ENCODE results near the gene CPT2. TPM values are rescaled to one million over a fixed set of nuclear protein-coding genes. Genes with fewer than 3 reads are reported as not detected.
A peak's percentile ranks its signal among the peaks of the same experiment; 100 is the strongest.
"Not testable (repeated sequence)": the region's sequence is repeated elsewhere in the genome, so short reads cannot be mapped to it uniquely, and the experiment has no call there.

CPT2 gene
- total RNA-seq, 2 experiments from 2014 or later = 12.2 to 13.0 TPM

DNA sequence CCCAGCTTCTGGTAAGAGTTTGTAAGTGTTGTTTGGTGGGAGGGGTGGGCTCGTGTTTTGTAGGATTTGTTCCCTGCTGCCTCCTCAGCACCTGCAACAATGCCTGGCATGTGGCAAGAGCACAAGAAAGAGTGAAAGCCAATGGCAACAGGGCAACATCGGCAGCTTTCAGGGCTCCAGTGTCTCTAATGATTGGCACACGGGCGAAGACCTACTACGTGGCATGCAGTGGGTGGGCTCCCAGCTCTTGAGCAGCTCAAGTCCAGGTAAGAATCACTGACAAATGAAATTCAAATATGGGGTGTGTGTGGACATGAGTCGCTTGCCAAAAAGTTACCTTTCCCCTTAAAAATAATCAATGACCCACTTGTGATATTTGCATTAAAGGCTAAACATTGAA, 30.3 kb upstream of the CPT2 start:
- Mint-ChIP-seq H3K4me1 (no peaks in the 10 kb centered on the region), H3K4me3 (no peak overlapping the region), H3K9me3 (no peaks in the 10 kb centered on the region), H3K27ac (no peak overlapping the region), H3K36me3 (ENCODE audit: low read depth) (no peaks in the 10 kb centered on the region), H3K27me3 (peaks cover 16% of the 10 kb centered on the region)
- ChIA-PET CTCF (interaction anchor here (0.6 kb wide), 1 partner anchor 9 kb away, joined by 3 read pairs; no protein-coding TSS in a partner anchor), POLR2A (no interaction called here)
- no peak for DNase-seq

DNA sequence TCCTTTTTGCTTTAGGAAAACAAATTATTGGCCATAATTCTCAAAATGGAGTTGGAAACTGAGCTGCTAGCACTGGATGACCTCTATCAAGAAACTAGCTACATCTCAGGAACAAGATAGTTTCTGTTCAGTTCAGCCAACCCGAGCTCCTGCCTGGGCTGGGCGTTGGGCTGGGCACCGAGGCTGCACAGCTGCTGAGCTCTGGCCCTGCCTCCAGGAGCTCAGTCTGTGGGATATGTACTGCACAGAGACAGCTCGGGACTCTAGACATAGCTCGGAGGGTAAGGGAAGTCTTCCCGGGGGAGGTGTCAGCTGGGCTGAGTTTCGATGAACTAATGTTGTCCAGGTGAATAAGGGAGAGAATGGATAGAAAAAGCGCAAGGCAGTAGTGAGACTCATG, 29.7 kb upstream of the CPT2 start:
- DNase-seq = no peak
- POLR2A ChIA-PET = no interaction called here
- H3K27me3 Mint-ChIP-seq = peaks cover 16% of the 10 kb centered on the region
- no peaks in the 10 kb centered on the region for H3K36me3 Mint-ChIP-seq (ENCODE audit: low read depth)
- no peak overlapping the region for H3K4me3 Mint-ChIP-seq
- H3K27ac Mint-ChIP-seq = no peak overlapping the region
- no peaks in the 10 kb centered on the region for H3K4me1 Mint-ChIP-seq
- no peaks in the 10 kb centered on the region for H3K9me3 Mint-ChIP-seq
- CTCF ChIA-PET = interaction anchor here (0.6 kb wide), 1 partner anchor 10 kb away, joined by 3 read pairs; no protein-coding TSS in a partner anchor

DNA sequence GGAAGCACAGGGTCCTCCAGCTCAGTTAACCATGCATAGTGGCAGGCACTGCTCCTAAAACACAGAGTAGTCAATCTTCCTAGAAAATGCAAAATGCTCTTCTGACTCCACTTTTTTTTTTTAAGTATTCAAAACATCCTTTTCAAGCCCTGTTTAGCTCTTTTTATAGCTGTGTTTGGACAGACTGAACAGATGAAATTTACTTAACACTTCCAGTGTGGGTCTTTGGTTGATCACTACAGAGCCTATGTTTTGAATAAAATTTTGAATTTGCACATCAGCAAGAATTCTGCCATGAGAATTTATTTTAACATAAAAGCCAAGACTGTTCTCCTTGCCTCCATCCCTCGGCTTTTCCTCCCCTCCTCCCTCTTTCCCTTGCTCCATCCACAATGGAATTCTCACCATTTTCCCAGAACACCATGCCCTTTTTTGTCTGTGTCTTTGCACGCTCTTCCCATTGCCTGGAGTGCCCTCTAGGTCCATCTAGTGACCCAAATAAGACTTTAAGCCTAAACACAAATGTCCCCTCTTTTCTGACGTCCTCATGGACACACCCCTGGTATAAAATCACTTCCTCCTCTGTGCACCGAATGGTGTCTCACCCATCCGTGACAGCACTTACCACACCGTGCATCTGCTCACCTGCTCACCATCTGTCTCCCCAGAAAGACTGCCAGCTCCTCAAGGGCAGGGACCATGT, 24.0 kb upstream of the CPT2 start:
- CTCF ChIA-PET = interaction anchor here (1.5 kb wide), 1 partner anchor 14 kb away, joined by 4 read pairs; no protein-coding TSS in a partner anchor
- peaks cover 14% of the 10 kb centered on the region for H3K27me3 Mint-ChIP-seq
- no peak overlapping the region for H3K4me3 Mint-ChIP-seq
- no peak for DNase-seq
- H3K4me1 Mint-ChIP-seq = peaks cover 6% of the 10 kb centered on the region
- no peak overlapping the region for H3K27ac Mint-ChIP-seq
- POLR2A ChIA-PET = no interaction called here
- no peaks in the 10 kb centered on the region for H3K36me3 Mint-ChIP-seq (ENCODE audit: low read depth)
- H3K9me3 Mint-ChIP-seq = no peaks in the 10 kb centered on the region

DNA sequence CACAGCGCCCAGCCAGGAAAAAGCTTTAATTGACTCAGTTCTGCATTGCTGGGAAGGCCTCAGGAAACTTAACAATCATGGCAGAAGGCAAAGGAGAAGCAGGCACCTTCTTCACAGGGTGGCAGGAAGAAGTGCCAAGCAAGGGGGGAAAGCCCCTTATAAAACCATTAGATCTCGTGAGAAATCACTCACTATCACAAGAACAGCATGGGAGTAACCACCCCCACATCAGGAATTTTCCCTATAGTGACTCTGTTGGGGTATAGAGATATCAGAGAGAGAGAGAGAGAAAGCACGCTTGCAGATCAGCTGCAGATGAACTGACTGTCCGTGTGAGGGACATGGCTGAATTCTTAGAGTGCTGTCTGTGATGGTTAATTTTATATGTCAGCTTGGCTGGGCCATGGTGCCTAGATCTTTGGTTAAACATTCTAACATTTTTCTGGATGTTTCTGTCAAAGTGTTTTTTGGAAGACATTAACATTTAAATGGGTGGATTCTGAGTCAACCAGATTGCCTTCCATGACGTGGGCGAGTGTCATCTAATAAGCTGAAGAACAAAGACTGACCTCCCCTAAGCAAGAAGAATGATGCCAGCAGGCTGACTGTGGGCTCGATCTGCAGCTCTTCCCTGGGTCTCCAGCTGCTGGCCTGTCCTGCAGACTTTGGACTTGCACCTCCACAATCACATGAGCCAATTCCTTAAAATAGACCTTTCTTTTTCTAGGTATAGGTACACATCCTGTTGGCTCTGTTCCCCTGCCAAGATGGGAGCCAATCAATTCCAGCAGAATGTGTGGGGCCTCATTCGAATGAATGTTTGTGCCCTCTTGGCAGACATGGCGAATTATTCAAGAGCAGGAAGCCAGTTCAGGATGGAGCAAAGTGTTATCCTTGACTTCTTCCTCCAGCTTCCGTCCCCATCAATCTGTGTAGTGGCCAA, 21.4 kb upstream of the CPT2 start:
- Mint-ChIP-seq H3K27me3 (peaks cover 15% of the 10 kb centered on the region), H3K9me3 (no peaks in the 10 kb centered on the region), H3K27ac (no peak overlapping the region), H3K4me1 (peaks cover 6% of the 10 kb centered on the region), H3K36me3 (ENCODE audit: low read depth) (no peaks in the 10 kb centered on the region), H3K4me3 (no peak overlapping the region)
- CTCF ChIA-PET = interaction anchor here (0.6 to 0.8 kb wide), 2 partner anchors 16 to 21 kb away, joined by 3 read pairs; no protein-coding TSS in a partner anchor
- POLR2A ChIA-PET = interaction anchor here (0.7 kb wide), 1 partner anchor 907 kb away, joined by 4 read pairs; no protein-coding TSS in a partner anchor
- DNase-seq = no peak

DNA sequence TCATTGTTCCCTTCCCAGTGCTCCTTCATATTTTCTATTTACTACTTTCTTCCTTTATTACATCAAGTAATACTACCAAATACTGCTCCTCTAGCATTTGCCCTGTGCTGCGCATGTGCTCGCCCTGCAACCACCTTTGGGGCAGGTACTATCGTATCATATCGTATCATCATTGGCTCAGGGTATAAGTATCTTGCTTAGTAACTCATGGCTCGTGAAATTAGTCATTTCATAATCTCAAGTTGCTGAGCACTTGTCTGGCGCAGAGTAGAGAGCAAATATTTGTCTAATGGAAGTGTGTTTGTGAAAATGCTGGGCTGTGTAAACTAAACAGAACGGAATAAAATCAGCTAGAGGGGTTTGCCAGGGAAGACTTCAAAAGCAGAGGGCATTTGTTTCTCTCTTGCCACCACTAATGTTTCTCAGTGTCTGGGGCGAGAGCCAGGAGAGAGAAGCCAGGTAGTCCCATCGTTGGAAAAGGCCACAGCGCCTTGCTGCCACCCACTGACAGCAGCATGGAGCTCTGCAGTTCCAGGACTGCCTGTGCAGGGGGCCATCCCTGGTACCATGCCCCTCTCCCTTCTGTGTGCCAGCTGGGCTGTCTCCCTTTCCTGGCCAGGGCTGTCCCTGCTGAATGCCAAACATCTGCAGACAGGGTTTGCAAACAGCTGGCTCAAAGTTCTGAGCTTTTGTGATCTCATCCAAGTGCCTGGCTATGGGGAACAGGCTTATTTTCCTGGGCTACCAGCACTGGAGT, 20.0 kb upstream of the CPT2 start:
- CTCF ChIA-PET = no interaction called here
- H3K9me3 Mint-ChIP-seq = no peaks in the 10 kb centered on the region
- H3K27ac Mint-ChIP-seq = no peak overlapping the region
- no peaks in the 10 kb centered on the region for H3K36me3 Mint-ChIP-seq (ENCODE audit: low read depth)
- H3K4me1 Mint-ChIP-seq = peaks cover 6% of the 10 kb centered on the region
- H3K4me3 Mint-ChIP-seq = no peak overlapping the region
- POLR2A ChIA-PET = no interaction called here
- DNase-seq = no peak
- H3K27me3 Mint-ChIP-seq = peaks cover 17% of the 10 kb centered on the region

DNA sequence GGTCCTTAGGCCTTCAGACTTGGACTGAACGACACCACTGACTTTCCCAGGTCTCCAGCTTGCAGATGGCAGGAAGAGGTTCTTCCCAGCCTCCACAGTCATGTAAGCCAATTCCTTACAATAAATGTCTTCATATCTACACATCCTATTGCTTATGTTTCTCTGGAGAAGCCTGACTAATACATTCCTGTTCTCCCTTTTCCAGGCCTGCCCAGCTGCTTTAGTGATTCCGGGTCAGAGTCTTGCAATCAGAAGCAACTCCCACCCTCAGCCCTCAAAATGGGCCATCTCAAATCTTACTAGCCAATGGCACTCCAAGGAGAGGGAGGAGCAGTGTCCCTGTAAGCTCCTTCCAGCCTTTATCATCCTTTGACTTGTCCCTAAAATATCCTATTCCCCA, 16.4 kb upstream of the CPT2 start:
- H3K4me3 Mint-ChIP-seq = no peak overlapping the region
- H3K27me3 Mint-ChIP-seq = peaks cover 5% of the 10 kb centered on the region
- no peak overlapping the region for H3K27ac Mint-ChIP-seq
- ChIA-PET CTCF (interaction anchor here (1.5 to 2.6 kb wide), 2 partner anchors 11 to 16 kb away, joined by 3 to 12 read pairs; no protein-coding TSS in a partner anchor), POLR2A (no interaction called here)
- H3K4me1 Mint-ChIP-seq = no peaks in the 10 kb centered on the region
- H3K36me3 Mint-ChIP-seq (ENCODE audit: low read depth) = no peaks in the 10 kb centered on the region
- no peaks in the 10 kb centered on the region for H3K9me3 Mint-ChIP-seq
- DNase-seq = no peak

DNA sequence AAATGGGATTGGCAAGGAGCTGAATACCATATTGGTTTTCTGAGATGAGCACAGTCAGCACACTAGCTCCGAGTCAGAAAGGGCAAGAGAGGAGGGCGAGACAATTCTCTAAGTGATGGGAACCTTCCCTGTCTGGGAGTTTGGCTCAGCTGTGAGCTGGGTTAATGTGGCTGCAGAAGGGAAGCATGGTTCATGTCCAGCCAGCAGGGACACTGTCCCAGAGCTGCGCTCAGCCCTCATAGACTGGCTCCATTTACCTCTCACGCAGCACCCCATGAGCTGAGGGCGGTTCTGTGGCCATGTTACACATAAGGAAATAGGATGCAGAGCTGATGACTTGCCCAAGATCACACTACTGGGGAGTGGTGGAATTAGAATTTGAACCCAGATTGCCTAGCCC, 15.7 kb upstream of the CPT2 start:
- CTCF ChIA-PET = interaction anchor here (1.5 to 2.6 kb wide), 2 partner anchors 10 to 15 kb away, joined by 3 to 12 read pairs; no protein-coding TSS in a partner anchor

DNA sequence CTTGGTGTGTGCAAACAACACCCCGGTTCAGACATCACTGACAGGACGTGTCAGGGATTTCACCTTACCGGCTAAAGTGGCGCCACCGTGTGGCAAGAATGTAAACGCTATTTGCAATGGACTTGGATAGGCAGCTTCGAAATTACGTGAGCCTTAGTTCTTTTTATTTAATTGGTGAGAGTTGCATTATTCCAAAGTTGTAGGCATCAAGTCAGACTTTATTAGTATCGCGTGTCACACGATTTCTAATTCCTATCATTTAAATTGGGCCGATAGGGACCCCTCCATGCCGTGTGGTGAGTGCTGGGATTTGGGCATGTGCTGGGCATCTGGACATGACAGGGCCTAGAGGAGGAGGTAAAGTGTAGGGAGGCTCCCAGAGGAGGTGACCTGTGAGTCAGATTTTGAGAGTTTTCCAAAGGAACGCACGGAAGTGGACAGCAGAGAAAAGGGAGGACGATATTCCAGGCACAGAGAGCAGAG, 14.5 kb upstream of the CPT2 start:
- Mint-ChIP-seq H3K9me3 (no peaks in the 10 kb centered on the region), H3K36me3 (ENCODE audit: low read depth) (no peaks in the 10 kb centered on the region), H3K4me1 (no peaks in the 10 kb centered on the region), H3K27me3 (peaks cover 10% of the 10 kb centered on the region), H3K27ac (no peak overlapping the region), H3K4me3 (no peak overlapping the region)
- POLR2A ChIA-PET = no interaction called here
- CTCF ChIA-PET = interaction anchor here (0.6 to 1.4 kb wide), 4 partner anchors 9 to 234 kb away, joined by 3 to 5 read pairs (median 4); no protein-coding TSS in a partner anchor
- DNase-seq = peak; percentile 88

More for the DNA sequence above, 15.7 kb upstream of the CPT2 start:
- Mint-ChIP-seq H3K4me3 (no peak overlapping the region), H3K9me3 (no peaks in the 10 kb centered on the region), H3K27ac (no peak overlapping the region), H3K36me3 (ENCODE audit: low read depth) (no peaks in the 10 kb centered on the region), H3K4me1 (no peaks in the 10 kb centered on the region), H3K27me3 (peaks cover 5% of the 10 kb centered on the region)
- no peak for DNase-seq
- POLR2A ChIA-PET = no interaction called here

DNA sequence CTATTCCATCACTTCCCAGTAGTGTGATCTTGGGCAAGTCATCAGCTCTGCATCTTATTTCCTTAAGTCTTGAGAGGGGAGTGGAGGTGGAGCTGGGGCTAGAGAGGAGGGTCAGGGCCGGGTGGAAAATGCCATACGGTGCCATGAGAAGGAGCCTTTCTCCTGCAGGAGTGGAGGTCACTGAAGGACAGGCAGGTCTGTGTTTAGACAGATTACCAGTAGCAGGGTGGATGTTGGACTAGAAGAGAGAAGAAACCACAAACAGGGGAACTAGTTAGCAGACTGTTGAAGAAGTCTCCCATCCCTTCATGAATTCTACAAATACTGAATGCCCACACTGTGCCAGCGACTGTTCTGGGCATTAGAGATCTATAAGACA, 13.9 kb upstream of the CPT2 start:
- POLR2A ChIA-PET = no interaction called here
- Mint-ChIP-seq H3K36me3 (ENCODE audit: low read depth) (no peaks in the 10 kb centered on the region), H3K4me1 (no peaks in the 10 kb centered on the region), H3K9me3 (no peaks in the 10 kb centered on the region), H3K27me3 (peaks cover 11% of the 10 kb centered on the region), H3K4me3 (no peak overlapping the region), H3K27ac (no peak overlapping the region)
- no peak for DNase-seq
- CTCF ChIA-PET = interaction anchor here (0.6 to 1.4 kb wide), 5 partner anchors 9 to 235 kb away, joined by 3 to 5 read pairs (median 4); no protein-coding TSS in a partner anchor

DNA sequence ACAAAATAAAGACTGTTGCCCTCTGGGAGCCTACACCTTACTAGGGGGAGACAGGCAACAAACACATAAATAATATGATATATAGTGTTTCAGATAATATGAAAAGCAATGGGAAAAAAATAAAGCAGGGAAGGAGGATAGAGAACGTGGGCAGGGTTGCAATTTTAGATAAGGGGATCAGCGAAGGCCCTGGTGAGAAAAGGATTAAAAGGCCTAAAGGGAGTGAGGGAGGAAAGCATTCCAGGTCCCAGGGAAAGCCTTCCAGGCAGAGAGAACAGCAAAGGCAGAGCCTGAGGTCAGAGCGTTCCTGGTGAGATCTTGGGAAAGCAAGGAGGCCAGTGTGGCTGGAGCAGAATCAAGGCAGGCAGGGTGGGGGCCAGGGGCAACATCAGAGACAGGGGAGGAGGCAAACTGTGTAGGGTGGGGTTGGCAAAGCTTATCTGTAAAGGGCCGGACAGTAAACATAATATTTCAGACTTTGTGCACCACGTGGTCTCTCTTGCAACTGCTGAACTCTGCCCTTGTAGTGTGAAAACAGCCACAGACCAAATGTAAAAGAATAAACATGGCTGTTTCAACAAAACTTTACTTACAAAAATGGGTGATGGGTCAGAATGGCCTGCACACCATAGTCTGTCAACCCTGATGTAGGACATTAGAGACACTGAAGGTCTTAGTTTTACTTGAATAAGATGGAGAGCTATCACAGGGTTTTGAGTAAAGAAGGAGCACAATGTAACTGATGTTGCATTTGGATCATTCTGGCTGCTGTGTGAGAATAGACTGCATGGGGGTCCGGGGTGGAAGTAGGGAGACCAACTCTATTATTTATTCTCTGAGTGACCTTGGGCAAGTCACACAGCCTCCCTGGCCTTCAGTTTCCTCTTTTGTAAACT, 13.3 kb upstream of the CPT2 start:
- no peak for DNase-seq
- Mint-ChIP-seq H3K27me3 (peaks cover 13% of the 10 kb centered on the region), H3K9me3 (no peaks in the 10 kb centered on the region), H3K4me1 (no peaks in the 10 kb centered on the region), H3K4me3 (no peak overlapping the region), H3K36me3 (ENCODE audit: low read depth) (no peaks in the 10 kb centered on the region), H3K27ac (no peak overlapping the region)
- CTCF ChIA-PET = interaction anchor here (0.6 to 1.4 kb wide), 4 partner anchors 12 to 236 kb away, joined by 3 to 5 read pairs (median 4); no protein-coding TSS in a partner anchor
- POLR2A ChIA-PET = no interaction called here

DNA sequence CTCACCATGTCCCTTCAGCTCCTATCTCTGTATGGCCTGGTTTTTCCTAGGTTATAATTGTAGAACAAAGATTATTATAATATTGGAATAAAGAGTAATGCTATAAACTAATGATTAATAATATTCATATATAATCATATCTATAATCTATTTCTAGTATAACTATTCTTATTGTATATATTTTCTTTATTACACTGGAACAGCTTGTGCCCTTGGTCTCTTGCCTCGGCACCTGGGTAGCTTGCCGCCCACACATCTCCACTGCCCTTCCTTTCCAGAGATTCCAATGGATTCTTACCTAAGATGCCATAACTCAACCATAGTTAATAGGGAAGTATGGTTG, 10.7 kb upstream of the CPT2 start:
- H3K4me1 Mint-ChIP-seq; H3K9me3 Mint-ChIP-seq; H3K4me3 Mint-ChIP-seq; DNase-seq; H3K27ac Mint-ChIP-seq; H3K36me3 Mint-ChIP-seq (ENCODE audit: low read depth): not testable (repeated sequence)
- ChIA-PET POLR2A (interaction anchor here (0.6 to 1.0 kb wide), 2 partner anchors 114 to 185 kb away, joined by 3 read pairs; no protein-coding TSS in a partner anchor), CTCF (interaction anchor here (0.7 to 1.2 kb wide), 3 partner anchors 13 to 517 kb away, joined by 3 to 4 read pairs (median 4); no protein-coding TSS in a partner anchor)
- peaks cover 17% of the 10 kb centered on the region for H3K27me3 Mint-ChIP-seq

Data from activated CD4-positive, alpha-beta T cell treated with anti-CD3 and anti-CD28 coated beads, Interleukin-2, amount 10 ng/mL, durations not matched to agents 7 days and 5 days (primary cell).